GM12865 (cell line): ENCODE data around the gene PTAFR.

ENCODE experiments used
- DNase-seq: peaks from one replicate; pipeline ENCODE4 v3.0.0; 2010; ENCODE audit warnings: low read depth
- H3K4me3 ChIP-seq: 2 replicates; pipeline ENCODE4 v1.5.1; 2011; ENCODE audit warnings: mild to moderate bottlenecking, low read depth, low read length, control low read depth
- CTCF ChIP-seq: IDR thresholded peaks from 2 replicates; pipeline ENCODE4 v1.5.1; 2011; ENCODE audit warnings: low read length, control low read depth, low read depth, inconsistent platforms; ENCODE audit not compliant: insufficient read depth; ENCODE audit errors: missing control alignments

The PTAFR gene

GRCh38 chr1:28190996-28191645, 14.6 kb upstream of the PTAFR start:
- DNase-seq: no peak
- no peak for TF ChIP-seq CTCF
- H3K4me3 ChIP-seq: no peak overlapping the region

GRCh38 chr1:28190337-28190979, 14.0 kb upstream of the PTAFR start:
- DNase-seq: no peak
- no peak for TF ChIP-seq CTCF

GRCh38 chr1:28185071-28185470, 8.6 kb upstream of the PTAFR start:
- DNase-seq: no peak
- no peak for TF ChIP-seq CTCF

More at GRCh38 chr1:28190337-28190979, 14.0 kb upstream of the PTAFR start:
- H3K4me3 ChIP-seq: no peak overlapping the region

GRCh38 chr1:28180306-28181305, 4.1 kb upstream of the PTAFR start:
- DNase-seq: no peak
- TF ChIP-seq CTCF: no peak
- H3K4me3 ChIP-seq: no peak overlapping the region

More at GRCh38 chr1:28185071-28185470, 8.6 kb upstream of the PTAFR start:
- no peak overlapping the region for H3K4me3 ChIP-seq

- no peak for TF ChIP-seq CTCF
- no peak overlapping the region for H3K4me3 ChIP-seq
Measured at GRCh38 chr1:28178690-28179485, 2.4 kb upstream of the PTAFR start.

GRCh38 chr1:28175955-28176485, 470 bp downstream of the PTAFR start:
- peak overlapping the region; percentile 58 for H3K4me3 ChIP-seq
- no peak for TF ChIP-seq CTCF
- no peak for DNase-seq

More at GRCh38 chr1:28178690-28179485, 2.4 kb upstream of the PTAFR start:
- no peak for DNase-seq
